Psoas muscle (tissue), 8 donors: ENCODE data around the gene ADIPOR2. TPM values are rescaled to one million over a fixed set of nuclear protein-coding genes. Genes with fewer than 3 reads are reported as not detected.

Experiments used
- ATAC-seq, 4 donors: fragments of 200-7000 bp; cut with Tn5 transposase; one replicate each; pipeline ENCODE4 v1.9.1; 2020; ENCODE audit warnings: moderate library complexity in 3 of 4, mild to moderate bottlenecking in 2 of 4
- DNase-seq, 2 donors: peaks; one replicate each; pipeline ENCODE4 v3.0.0-alpha.2; 2020
- H3K27ac ChIP-seq: fragments of 200-600 bp; one replicate; pipeline ENCODE4 v1.8.0; 2022
- H3K27me3 ChIP-seq, 3 donors: fragments of 200-600 bp in 1 of 3; one replicate each; pipeline versions ENCODE4 v1.6.1 to v1.8.0; 2013 to 2022; ENCODE audit warnings: low read length in 2 of 3, mild to moderate bottlenecking in 2 of 3, moderate library complexity in 1 of 3; ENCODE audit not compliant: insufficient read depth in 3 of 3
- H3K36me3 ChIP-seq, 2 donors: fragments of 200-600 bp in 1 of 2; one replicate each; pipeline versions ENCODE4 v1.6.1 to v1.8.0; 2013 to 2022; ENCODE audit warnings: low read depth in 1 of 2, mild to moderate bottlenecking in 1 of 2, moderate library complexity in 1 of 2; ENCODE audit not compliant: insufficient read depth in 1 of 2
- H3K4me1 ChIP-seq: fragments of 200-600 bp; one replicate; pipeline ENCODE4 v1.8.0; 2022
- H3K4me3 ChIP-seq: fragments of 200-600 bp; one replicate; pipeline ENCODE4 v1.8.0; 2022; ENCODE audit warnings: mild to moderate bottlenecking
- H3K9me3 ChIP-seq: fragments of 200-600 bp; one replicate; pipeline ENCODE4 v1.8.0; 2022
- CTCF ChIP-seq: fragments of 200-600 bp; IDR thresholded peaks from one replicate; pipeline ENCODE4 v1.8.0; 2022; ENCODE audit warnings: antibody characterized with exemption
- WGBS, 3 donors: extraction: QIAGEN DNeasy Blood & Tissue Kit; methylation state at CpG; one replicate each; pipeline versions ENCODE4 v1.1.6 to v1.1.7; 2013; 5-methylcytosine and 5-hydroxymethylcytosine counted together
- intact Hi-C, 2 donors: fragments of 100-400 bp; cut with DNase I; formaldehyde crosslinking; loops; one replicate each; pipeline versions ENCODE4 v1.11.0 to v1.14.2; 2022
- polyA plus RNA-seq, 3 donors: library from polyadenylated mRNA; stranded (reverse); fragments of 200-250 nt; gene quantifications; one replicate each; pipeline ENCODE4 v1.2.3, GENCODE V29; 2013
- total RNA-seq, 4 donors: library from RNA; stranded (reverse); fragmentation: NEBNext Ultra II Directional in 2 of 4; extraction: Animal tissue kit (Norgen Biotek cat#: 25700) in 2 of 4; gene quantifications; one replicate each; pipeline versions ENCODE4 v1.2.1 to v1.2.4, GENCODE V29; 2021 to 2023
- donor health status: healthy with polysubstance abuse.
- donor health status: DM: no; HTN: no; CAD: no; lungs with moderate emphysema.
- donor health status: Bipolar disorder and iron deficiency.
- donor health status: healthy.
- donor health status: DM: yes; HTN: yes; CAD: no.
- donor health status: DM: no; HTN: no; CAD: no.
- donor health status: DM: no; HTN: no; CAD: no.
- donor health status: DM: yes; HTN: yes; CAD: no.

Gene ADIPOR2
- total and polyA plus RNA-seq, 7 donors = 28.6 to 52.1 (median 44.2) TPM

DNA sequence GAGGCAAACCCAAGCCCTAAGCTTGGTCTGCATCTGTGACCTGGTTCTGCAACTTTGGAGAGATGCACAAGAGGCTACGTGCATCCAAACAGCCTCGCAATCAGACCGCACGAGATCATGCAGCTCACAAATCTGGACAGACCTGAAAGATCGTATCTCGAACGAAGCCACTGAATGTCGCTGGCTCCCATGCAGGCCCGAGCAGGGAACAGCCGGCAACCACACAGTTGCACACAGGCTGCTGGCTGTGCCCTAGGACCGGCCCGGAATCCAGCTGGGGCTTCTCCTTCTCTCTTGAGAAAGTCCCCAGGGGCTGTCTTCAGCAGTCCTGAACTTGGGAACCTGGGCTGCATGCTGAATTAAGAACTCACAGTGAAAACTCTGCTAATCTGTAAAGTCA, 34.0 kb upstream of the ADIPOR2 start:
- H3K27ac ChIP-seq = peak overlapping the region; percentile 50
- 61 to 76% (median 73%) methylated on average over 12 of the region's 12 CpGs for WGBS, 3 donors
- peaks cover 26% of the 10 kb centered on the region for H3K4me1 ChIP-seq
- H3K4me3 ChIP-seq = no peak overlapping the region
- DNase-seq = no peak
- H3K27me3 ChIP-seq = no peaks in the 10 kb centered on the region
- ATAC-seq = no peak
- H3K36me3 ChIP-seq = no peaks in the 10 kb centered on the region
- no peak for TF ChIP-seq CTCF
- no peaks in the 10 kb centered on the region for H3K9me3 ChIP-seq
- intact Hi-C loops = no loop called here

- Histone ChIP-seq H3K9me3 (no peaks in the 10 kb centered on the region), H3K4me3 (no peak overlapping the region), H3K27me3 (no peaks in the 10 kb centered on the region), H3K36me3 (no peaks in the 10 kb centered on the region), H3K27ac (peak overlapping the region; percentile 50), H3K4me1 (peaks cover 26% of the 10 kb centered on the region)
- no peak for TF ChIP-seq CTCF
- peak in 1 of 4 donors; percentile 23 for ATAC-seq
- WGBS, 3 donors = 39 to 56% (median 45%) methylated on average over 1 of the region's 1 CpG
- intact Hi-C loops = no loop called here
- no peak for DNase-seq
Measured at GRCh38 chr12:1657688-1658087, 33.2 kb upstream of the ADIPOR2 start.

DNA sequence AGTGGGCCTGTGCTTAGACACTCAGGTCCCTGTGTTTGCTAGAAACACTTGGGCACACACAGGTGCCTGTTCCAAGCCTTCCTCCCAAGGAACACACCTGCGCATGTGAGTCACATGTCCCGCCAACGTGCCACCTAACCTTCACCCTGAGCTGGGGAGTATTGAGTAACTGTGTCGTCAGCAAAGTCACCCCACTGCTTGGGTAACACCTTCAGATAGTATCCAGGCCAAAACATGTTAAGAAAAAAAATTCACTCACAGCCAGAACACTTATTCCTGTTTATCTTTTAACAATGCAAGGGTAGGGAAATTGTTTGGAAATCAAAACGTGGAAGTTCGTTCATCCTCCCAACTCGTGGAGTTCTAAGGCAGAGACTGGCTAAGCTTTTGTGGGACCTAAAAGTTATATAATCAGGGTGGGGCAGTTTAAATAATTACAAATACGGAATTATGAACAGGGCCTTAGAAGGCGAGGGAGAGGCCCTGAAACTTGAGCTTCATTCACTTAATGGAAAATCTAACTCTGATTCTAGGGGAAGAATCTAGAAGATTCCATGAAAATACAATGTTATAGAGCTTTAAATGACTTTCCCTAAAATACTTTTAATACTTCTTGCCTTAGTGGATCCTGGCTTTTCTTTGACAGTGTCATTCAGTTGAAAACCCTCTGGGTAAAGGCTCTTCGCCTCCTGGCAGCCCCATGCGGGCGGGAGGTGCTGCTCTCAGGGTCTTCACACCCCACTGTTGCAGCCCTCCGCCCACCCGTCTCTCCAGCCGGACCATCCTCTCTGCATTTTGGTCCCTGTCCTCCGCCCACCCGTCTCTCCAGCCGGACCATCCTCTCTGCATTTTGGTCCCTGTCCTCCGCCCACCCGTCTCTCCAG, 30.3 kb upstream of the ADIPOR2 start:
- DNase-seq (peak; percentile 38 to 66), ATAC-seq (peak in 3 of 4 donors; percentile 38 to 56 (median 53))
- H3K4me1 ChIP-seq = peaks cover 26% of the 10 kb centered on the region
- TF ChIP-seq CTCF = no peak
- peaks cover 0 to 3% (median 0%) of the 10 kb centered on the region in 3 donors for H3K27me3 ChIP-seq
- intact Hi-C loops = no loop called here
- H3K9me3 ChIP-seq = no peaks in the 10 kb centered on the region
- H3K27ac ChIP-seq = peak overlapping the region; percentile 79
- WGBS, 3 donors = 58 to 64% (median 58%) methylated on average over 16 to 18 of the region's 20 CpGs
- peak overlapping the region; percentile 32 for H3K4me3 ChIP-seq
- no peaks in the 10 kb centered on the region for H3K36me3 ChIP-seq

DNA sequence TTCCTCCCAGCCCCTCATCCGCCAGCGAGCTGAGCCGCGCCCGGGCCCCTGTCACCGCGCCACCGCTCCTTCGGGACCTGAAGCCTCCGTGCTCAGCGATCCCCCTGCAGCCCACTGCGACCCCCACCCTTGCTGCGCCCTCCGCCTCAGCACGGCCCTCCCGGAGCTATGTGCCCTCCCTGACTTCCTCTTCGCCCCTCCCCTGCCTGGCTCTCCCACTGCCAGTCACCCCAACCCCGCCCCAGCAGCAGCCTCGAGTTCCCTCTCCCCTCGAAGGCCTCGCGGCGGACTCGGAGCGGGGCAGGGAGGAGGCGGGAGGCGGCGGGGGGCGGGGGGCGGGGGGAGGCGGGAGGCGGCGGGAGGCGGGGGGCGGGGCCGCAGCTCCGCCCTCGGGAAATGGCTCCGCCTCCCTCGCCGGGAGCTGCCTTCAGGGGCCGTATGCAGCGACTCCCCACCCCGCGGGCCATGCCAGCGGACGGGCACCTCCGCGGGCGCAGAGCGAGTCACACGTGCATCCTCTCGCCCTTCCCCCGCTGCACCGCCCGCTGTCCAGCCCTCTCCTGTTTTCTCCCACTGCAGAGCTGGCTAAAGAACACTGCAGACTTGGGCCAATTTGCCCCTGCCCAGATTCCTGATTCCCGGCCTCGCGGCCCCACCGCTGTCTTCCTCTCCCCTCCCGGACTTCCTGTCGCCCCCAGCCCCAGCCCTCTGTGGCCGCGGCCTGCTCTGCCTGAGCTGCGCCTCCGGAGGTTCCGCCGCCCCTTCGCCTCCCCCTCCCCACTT, 29.1 kb upstream of the ADIPOR2 start:
- WGBS, 3 donors = 3 to 8% (median 3%) methylated on average over 41 to 67 of the region's 69 CpGs
- DNase-seq (peak; percentile 92 to 96), ATAC-seq (peak; percentile 89 to 95 (median 92))
- no peak for TF ChIP-seq CTCF
- no peaks in the 10 kb centered on the region for H3K9me3 ChIP-seq
- peak overlapping the region; percentile 76 for H3K27ac ChIP-seq
- peak overlapping the region; percentile 73 for H3K4me3 ChIP-seq
- H3K27me3 ChIP-seq = peaks cover 0 to 3% (median 0%) of the 10 kb centered on the region in 3 donors
- intact Hi-C loops = no loop called here
- peaks cover 31% of the 10 kb centered on the region for H3K4me1 ChIP-seq
- H3K36me3 ChIP-seq = no peaks in the 10 kb centered on the region
